HEK293 (cell line): ENCODE measurements around the gene VLDLR.

Experiments
- CTCF ChIA-PET: fragments of 350-600 bp; formaldehyde crosslinking; extraction: SDS; loops from one replicate; lab custom pipeline; 2021; ENCODE audit warnings: antibody characterized with exemption; lab: Yijun Ruan, JAX
- POLR2A ChIA-PET: fragments of 300-600 bp; formaldehyde crosslinking; extraction: SDS; loops from one replicate; lab custom pipeline; 2020; ENCODE audit warnings: antibody characterized with exemption, inconsistent platforms; lab: Yijun Ruan, JAX
- H3K27ac ChIP-seq: fragments of 200-500 bp; sonication (Bioruptor generic); 2 replicates; pipeline ENCODE4 v1.5.1; 2014; ENCODE audit warnings: low read depth, low read length, control low read depth, inconsistent platforms; ENCODE audit errors: extremely low read depth
- H3K36me3 ChIP-seq, 2 experiments: fragments of 200-500 bp in 1 of 2; sonication (Bioruptor generic) in 1 of 2; 1 replicate in 1 of 2; 2 replicates in 1 of 2; pipeline ENCODE4 v1.5.1; 2014 to 2017; ENCODE audit warnings: inconsistent platforms in 2 of 2, low read length in 2 of 2; ENCODE audit not compliant: control insufficient read depth in 2 of 2, insufficient read depth in 1 of 2
- H3K4me1 ChIP-seq: fragments of 200-500 bp; sonication (Bioruptor generic); 2 replicates; pipeline ENCODE4 v1.5.1; 2014; ENCODE audit warnings: mild to moderate bottlenecking, low read length, inconsistent platforms; ENCODE audit not compliant: control insufficient read depth, insufficient read depth
- H3K4me3 ChIP-seq: 2 replicates; pipeline ENCODE4 v1.5.1; 2011; ENCODE audit warnings: low read depth, mild to moderate bottlenecking, control low read depth, low read length, moderate library complexity
- H3K9me3 ChIP-seq: fragments of 200-500 bp; sonication (Bioruptor generic); 2 replicates; pipeline ENCODE4 v1.5.1; 2014; ENCODE audit warnings: low read depth, low read length, inconsistent platforms; ENCODE audit not compliant: control insufficient read depth, insufficient read depth
- AEBP2 ChIP-seq: fragments of 450-650 bp; formaldehyde crosslinking; IDR thresholded peaks from 2 replicates; pipeline ENCODE4 v1.5.1; 2016; ENCODE audit warnings: missing biosample characterization, missing genetic modification characterization, borderline replicate concordance
- BCL11B ChIP-seq: fragments of 450-650 bp; formaldehyde crosslinking; IDR thresholded peaks from 2 replicates; pipeline ENCODE4 v1.5.1; 2016; ENCODE audit warnings: low read depth, missing biosample characterization, missing genetic modification characterization
- HOXD13 ChIP-seq: sonication (generic); formaldehyde crosslinking; IDR thresholded peaks from 2 replicates; pipeline ENCODE4 v1.8.0; 2022; ENCODE audit warnings: missing genetic modification reagents, borderline replicate concordance
- KLF1 ChIP-seq: fragments of 450-650 bp; formaldehyde crosslinking; IDR thresholded peaks from 2 replicates; pipeline ENCODE4 v1.5.1; 2016; ENCODE audit warnings: missing biosample characterization, missing genetic modification characterization
- KLF10 ChIP-seq: fragments of 450-650 bp; IDR thresholded peaks from 2 replicates; pipeline ENCODE4 v1.5.1; 2018; ENCODE audit warnings: missing biosample characterization, mild to moderate bottlenecking, missing genetic modification characterization
- SETDB1 ChIP-seq: IDR thresholded peaks from one replicate; pipeline ENCODE4 v1.6.1; 2017; ENCODE audit warnings: mild to moderate bottlenecking, low read length, moderate library complexity, mixed read lengths; ENCODE audit not compliant: insufficient read length
- ZBTB7A ChIP-seq: fragments of 450-650 bp; formaldehyde crosslinking; IDR thresholded peaks from 2 replicates; pipeline ENCODE4 v1.5.1; 2016; ENCODE audit warnings: low read depth, missing biosample characterization, missing genetic modification characterization
- ZNF174 ChIP-seq: fragments of 450-650 bp; formaldehyde crosslinking; IDR thresholded peaks from 2 replicates; pipeline ENCODE4 v1.5.0; 2017; ENCODE audit warnings: missing biosample characterization, mild to moderate bottlenecking, missing genetic modification characterization
- ZNF184 ChIP-seq: fragments of 450-650 bp; IDR thresholded peaks from 2 replicates; pipeline ENCODE4 v1.5.1; 2018; ENCODE audit warnings: missing biosample characterization, mild to moderate bottlenecking, missing genetic modification characterization
- ZNF280C ChIP-seq: fragments of 450-650 bp; formaldehyde crosslinking; IDR thresholded peaks from 2 replicates; pipeline ENCODE4 v1.5.1; 2016; ENCODE audit warnings: missing biosample characterization, missing genetic modification characterization
- ZNF398 ChIP-seq: fragments of 450-650 bp; formaldehyde crosslinking; IDR thresholded peaks from 2 replicates; pipeline ENCODE4 v1.5.1; 2017; ENCODE audit warnings: missing biosample characterization, missing genetic modification characterization
- ZNF426 ChIP-seq: fragments of 450-650 bp; formaldehyde crosslinking; IDR thresholded peaks from 2 replicates; pipeline ENCODE4 v1.5.1; 2017; ENCODE audit warnings: missing biosample characterization, missing genetic modification characterization, mild to moderate bottlenecking, inconsistent platforms, moderate library complexity
- ZNF501 ChIP-seq: fragments of 450-650 bp; formaldehyde crosslinking; IDR thresholded peaks from 2 replicates; pipeline ENCODE4 v1.5.1; 2016; ENCODE audit warnings: missing biosample characterization, missing genetic modification characterization
- ZNF571 ChIP-seq: fragments of 450-650 bp; formaldehyde crosslinking; IDR thresholded peaks from 2 replicates; pipeline ENCODE4 v1.5.0; 2017; ENCODE audit warnings: missing biosample characterization, missing genetic modification characterization
- ZNF747 ChIP-seq: fragments of 450-650 bp; formaldehyde crosslinking; IDR thresholded peaks from 2 replicates; pipeline ENCODE4 v1.5.1; 2016; ENCODE audit warnings: missing biosample characterization, missing genetic modification characterization
- ZNF777 ChIP-seq: fragments of 450-650 bp; formaldehyde crosslinking; IDR thresholded peaks from 2 replicates; pipeline ENCODE4 v1.5.1; 2017; ENCODE audit warnings: missing biosample characterization, missing genetic modification characterization, borderline replicate concordance
- ZNF792 ChIP-seq: fragments of 450-650 bp; formaldehyde crosslinking; IDR thresholded peaks from 2 replicates; pipeline ENCODE4 v1.5.1; 2016; ENCODE audit warnings: missing biosample characterization, missing genetic modification characterization
- ZSCAN4 ChIP-seq: fragments of 450-650 bp; formaldehyde crosslinking; IDR thresholded peaks from 2 replicates; pipeline ENCODE4 v1.5.1; 2017; ENCODE audit warnings: missing biosample characterization, missing genetic modification characterization

The VLDLR gene

GRCh38 chr9:2691626-2692025 lies 70.0 kb downstream of the VLDLR start:
- H3K36me3 ChIP-seq: no peaks in the 10 kb centered on the region
- H3K27ac ChIP-seq: no peak overlapping the region
- H3K4me3 ChIP-seq: no peak overlapping the region
- no peaks in the 10 kb centered on the region for H3K4me1 ChIP-seq
- TF ChIP-seq ZSCAN4 (tag by site-specific recombination): no peak
- no peak for TF ChIP-seq KLF1 (tag by site-specific recombination)
- no peak for TF ChIP-seq ZBTB7A
- no peak for TF ChIP-seq ZNF501 (tag by site-specific recombination)
- no peak for TF ChIP-seq KLF10 (tag by site-specific recombination)
- TF ChIP-seq SETDB1: no peak
- no peak for TF ChIP-seq ZNF426
- no peak for TF ChIP-seq ZNF174
- TF ChIP-seq ZNF571 (tag by site-specific recombination): no peak
- TF ChIP-seq AEBP2 (tag by site-specific recombination): no peak
- no peak for TF ChIP-seq BCL11B (tag by site-specific recombination)
- no peak for TF ChIP-seq ZNF747 (tag by site-specific recombination)
- TF ChIP-seq ZNF777 (tag by site-specific recombination): no peak
- TF ChIP-seq ZNF184 (tag by site-specific recombination): no peak
- no peak for TF ChIP-seq ZNF280C (tag by site-specific recombination)
- TF ChIP-seq, all 188 proteins: peak for 0
- POLR2A ChIA-PET: interaction anchor here (1.0 kb wide), 1 partner anchor 11 kb away, joined by 3 read pairs; no protein-coding TSS in a partner anchor
- H3K9me3 ChIP-seq: no peaks in the 10 kb centered on the region
- CTCF ChIA-PET: no interaction called here

GRCh38 chr9:2693056-2693455 lies 71.5 kb downstream of the VLDLR start:
- Histone ChIP-seq H3K9me3 (no peaks in the 10 kb centered on the region), H3K4me1 (no peaks in the 10 kb centered on the region), H3K27ac (no peak overlapping the region), H3K36me3 (no peaks in the 10 kb centered on the region), H3K4me3 (no peak overlapping the region)
- TF ChIP-seq HOXD13 (no peak), ZNF792 (tag by site-specific recombination) (no peak), ZSCAN4 (tag by site-specific recombination) (no peak), ZNF398 (no peak)
- CTCF ChIA-PET: no interaction called here
- POLR2A ChIA-PET: no interaction called here
